HuH-7.5 (cell line): Measurements from ENCODE around the gene PSMB2.

Source experiments
- DNase-seq: peaks from one replicate; pipeline ENCODE4 v3.0.0; 2011; ENCODE audit warnings: low spot score

Gene PSMB2

GRCh38 chr1:35556484-35557117 is 84.7 kb downstream of the PSMB2 start:
- DNase-seq: no peak

GRCh38 chr1:35555601-35556477 is 85.5 kb downstream of the PSMB2 start:
- DNase-seq: no peak

- no peak for DNase-seq
Measured at GRCh38 chr1:35555212-35555584, 86.1 kb downstream of the PSMB2 start.

GRCh38 chr1:35554266-35555211 is 86.8 kb downstream of the PSMB2 start:
- no peak for DNase-seq

- no peak for DNase-seq
Measured at GRCh38 chr1:35553851-35554250, 87.5 kb downstream of the PSMB2 start.
